Skeletal muscle satellite cell (primary cell): ENCODE results near the gene CMTM6.
"Not testable (repeated sequence)": the region's sequence is repeated elsewhere in the genome, so short reads cannot be mapped to it uniquely, and the experiment has no call there.

Experiments
- H3K27me3 ChIP-seq: 2 replicates; pipeline ENCODE4 v1.7.0; 2013; ENCODE audit warnings: low read length; ENCODE audit not compliant: control insufficient read depth, insufficient read depth
- H3K36me3 ChIP-seq: 2 replicates; pipeline ENCODE4 v1.7.0; 2013; ENCODE audit warnings: mild to moderate bottlenecking, control low read depth, low read length; ENCODE audit not compliant: insufficient read depth
- H3K4me1 ChIP-seq: 2 replicates; pipeline ENCODE4 v1.7.0; 2013; ENCODE audit warnings: low read length; ENCODE audit not compliant: control insufficient read depth, insufficient read depth
- H3K4me2 ChIP-seq: 2 replicates; pipeline ENCODE4 v1.7.0; 2013; ENCODE audit warnings: mild to moderate bottlenecking, low read length
- H3K4me3 ChIP-seq: 2 replicates; pipeline ENCODE4 v1.7.0; 2013; ENCODE audit warnings: low read length
- H3K9ac ChIP-seq: 2 replicates; pipeline ENCODE4 v1.7.0; 2013; ENCODE audit warnings: mild to moderate bottlenecking, low read depth, low read length, moderate library complexity
- H3K9me3 ChIP-seq: replicated peaks from 2 replicates; pipeline ENCODE4 v1.7.0; 2013; ENCODE audit warnings: mild to moderate bottlenecking, control low read depth, low read length

CMTM6 gene

DNA sequence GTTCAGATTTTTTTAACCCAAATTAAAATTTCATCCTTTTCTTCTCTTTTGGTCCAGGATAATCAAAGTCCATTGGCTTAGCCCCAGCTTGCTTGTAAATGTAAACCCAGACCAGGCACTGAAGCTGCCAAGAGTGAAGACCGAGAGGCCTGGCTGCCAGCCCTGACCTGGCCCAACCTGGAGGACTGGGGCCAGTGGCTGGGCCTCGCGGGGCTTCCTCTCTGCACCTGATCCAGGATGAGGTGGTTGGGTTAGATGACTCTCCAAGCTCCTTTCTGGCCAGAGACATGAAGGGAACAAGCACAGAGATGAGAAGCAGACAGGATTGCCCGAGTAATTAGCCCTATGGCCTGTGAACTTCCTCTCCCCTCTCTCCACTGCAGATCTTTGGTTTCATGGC, 50.6 kb downstream of the CMTM6 start:
- H3K4me3 ChIP-seq: no peak overlapping the region
- no peak overlapping the region for H3K9ac ChIP-seq
- H3K4me1 ChIP-seq: peaks cover 9% of the 10 kb centered on the region
- H3K4me2 ChIP-seq: no peak overlapping the region
- no peaks in the 10 kb centered on the region for H3K27me3 ChIP-seq
- peaks cover 13% of the 10 kb centered on the region for H3K36me3 ChIP-seq
- no peaks in the 10 kb centered on the region for H3K9me3 ChIP-seq

DNA sequence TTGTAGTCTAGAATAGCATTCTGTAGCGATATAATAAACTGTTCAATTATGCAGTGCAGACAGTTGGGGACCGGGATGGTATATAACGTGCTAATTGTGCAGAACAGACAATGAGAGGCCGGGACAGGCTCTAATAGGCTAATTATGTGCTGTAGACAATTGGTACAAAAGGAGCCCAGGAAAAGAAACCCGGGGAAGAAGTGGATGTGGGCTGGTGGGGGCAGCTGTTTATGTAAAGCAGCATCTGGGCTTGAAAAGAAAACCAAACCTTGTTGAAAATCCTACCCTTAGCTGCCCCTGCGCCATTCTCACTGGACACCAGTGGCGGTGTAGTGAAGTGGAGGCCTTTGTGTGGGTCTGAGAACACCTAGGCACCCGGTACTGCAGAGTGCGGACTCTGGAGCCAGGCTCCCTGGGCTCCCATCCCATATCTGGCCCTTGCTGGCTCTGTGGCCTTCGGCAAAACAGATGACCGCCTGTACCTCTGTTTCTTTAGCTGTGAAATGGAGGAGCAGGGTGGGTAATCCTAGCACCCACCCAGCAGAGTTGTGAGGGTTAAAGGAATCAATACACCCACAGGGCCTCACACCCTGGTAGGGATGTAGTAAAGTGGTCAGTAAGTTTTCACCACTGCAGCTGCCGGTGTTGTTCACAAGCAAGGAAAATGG, 51.5 kb downstream of the CMTM6 start:
- H3K27me3 ChIP-seq: no peaks in the 10 kb centered on the region
- peaks cover 13% of the 10 kb centered on the region for H3K36me3 ChIP-seq

DNA sequence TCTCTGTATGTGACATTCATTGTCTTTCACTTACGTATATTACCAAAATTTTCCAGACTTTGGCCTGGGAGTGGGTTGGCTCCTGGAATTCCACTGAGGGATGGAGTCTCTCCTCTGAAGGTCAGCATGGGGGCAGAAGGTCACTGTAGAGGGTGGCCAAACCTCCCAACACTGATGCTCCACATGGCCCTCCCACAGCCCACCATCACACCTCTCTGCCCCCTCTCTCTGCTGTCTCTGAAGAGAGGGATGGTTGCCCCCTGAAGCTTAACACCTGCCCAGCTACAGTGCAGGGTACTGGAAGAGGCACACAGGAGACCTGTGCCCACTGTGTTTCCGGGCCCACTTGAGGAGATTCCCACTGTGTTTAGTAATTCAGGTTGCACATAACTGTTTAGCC, 52.2 kb downstream of the CMTM6 start:
- H3K27me3 ChIP-seq: no peaks in the 10 kb centered on the region
- no peak overlapping the region for H3K9ac ChIP-seq
- peaks cover 9% of the 10 kb centered on the region for H3K4me1 ChIP-seq
- H3K36me3 ChIP-seq: peaks cover 13% of the 10 kb centered on the region
- H3K4me3 ChIP-seq: no peak overlapping the region
- no peak overlapping the region for H3K4me2 ChIP-seq
- no peaks in the 10 kb centered on the region for H3K9me3 ChIP-seq

More for the DNA sequence above, 51.5 kb downstream of the CMTM6 start:
- Histone ChIP-seq H3K4me3 (no peak overlapping the region), H3K4me2 (no peak overlapping the region), H3K9me3 (no peaks in the 10 kb centered on the region), H3K9ac (no peak overlapping the region), H3K4me1 (peaks cover 9% of the 10 kb centered on the region)

DNA sequence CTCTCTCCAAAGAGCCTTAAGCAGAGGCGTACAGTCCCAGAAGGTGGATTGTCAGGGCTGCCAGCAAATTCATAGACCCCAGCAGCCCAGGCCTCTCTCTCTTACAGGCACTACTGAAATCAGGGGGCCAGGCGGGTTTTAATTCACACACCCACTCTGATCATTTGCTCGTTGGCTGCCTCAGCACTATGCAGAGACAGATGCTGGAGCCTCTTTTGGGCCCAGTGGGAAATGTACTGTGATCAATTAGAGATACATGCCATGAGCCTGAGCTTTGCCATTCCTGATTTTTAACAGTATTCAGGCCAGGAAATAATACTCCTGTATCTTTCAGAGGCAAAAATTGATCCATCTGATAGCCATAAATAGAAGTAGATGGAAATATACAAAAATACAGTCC, 53.0 kb downstream of the CMTM6 start:
- Histone ChIP-seq H3K9ac (no peak overlapping the region), H3K36me3 (peaks cover 10% of the 10 kb centered on the region), H3K4me3 (no peak overlapping the region), H3K27me3 (no peaks in the 10 kb centered on the region), H3K9me3 (no peaks in the 10 kb centered on the region), H3K4me2 (no peak overlapping the region), H3K4me1 (peaks cover 9% of the 10 kb centered on the region)

DNA sequence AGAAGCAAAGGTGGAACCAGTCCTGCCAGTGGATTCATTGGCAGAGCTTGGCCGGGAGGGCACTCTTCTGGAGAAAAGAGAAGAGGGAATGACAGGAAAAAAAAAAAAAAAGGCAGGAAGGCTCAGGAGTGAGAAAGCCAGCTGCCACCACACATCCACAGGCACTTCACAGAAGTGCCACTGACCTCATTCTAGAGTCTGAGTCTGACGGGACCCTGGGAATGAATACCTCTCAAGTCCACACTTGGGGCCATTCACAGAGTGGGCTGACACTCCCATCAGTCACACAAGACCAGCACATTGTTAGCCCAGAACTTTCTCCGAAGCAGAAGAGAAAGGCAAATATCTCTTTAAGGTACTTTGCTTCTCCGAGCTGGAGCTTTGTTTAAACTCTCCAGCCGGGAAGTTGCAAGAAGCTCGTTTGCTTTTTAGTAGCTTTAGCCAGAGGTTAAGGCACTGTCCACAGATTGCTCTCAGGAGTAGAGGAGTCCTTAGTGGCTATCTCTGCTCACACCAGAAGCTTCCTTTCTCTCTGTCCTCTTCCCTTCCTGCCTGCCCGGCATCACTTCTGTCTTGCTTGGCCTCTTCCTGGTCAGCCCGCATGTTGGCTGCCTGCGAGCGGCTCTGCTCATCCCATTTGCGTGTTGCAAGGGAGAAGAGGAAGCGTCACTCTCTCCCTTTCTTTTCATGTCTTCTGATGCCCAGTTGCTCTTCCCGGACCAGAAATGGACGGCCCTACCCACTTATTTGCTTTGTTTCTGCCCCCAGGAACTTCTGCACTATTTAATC, 53.8 kb downstream of the CMTM6 start:
- Histone ChIP-seq H3K9ac (no peak overlapping the region), H3K4me1 (peaks cover 9% of the 10 kb centered on the region), H3K27me3 (no peaks in the 10 kb centered on the region), H3K4me2 (no peak overlapping the region), H3K36me3 (peaks cover 4% of the 10 kb centered on the region), H3K4me3 (no peak overlapping the region), H3K9me3 (no peaks in the 10 kb centered on the region)

- Histone ChIP-seq H3K9ac (no peak overlapping the region), H3K36me3 (peaks cover 4% of the 10 kb centered on the region), H3K4me1 (peaks cover 9% of the 10 kb centered on the region), H3K9me3 (no peaks in the 10 kb centered on the region), H3K4me3 (no peak overlapping the region), H3K4me2 (no peak overlapping the region), H3K27me3 (no peaks in the 10 kb centered on the region)
These were observed 54.7 kb downstream of the CMTM6 start for GRCh38 chr3:32447865-32448400.

DNA sequence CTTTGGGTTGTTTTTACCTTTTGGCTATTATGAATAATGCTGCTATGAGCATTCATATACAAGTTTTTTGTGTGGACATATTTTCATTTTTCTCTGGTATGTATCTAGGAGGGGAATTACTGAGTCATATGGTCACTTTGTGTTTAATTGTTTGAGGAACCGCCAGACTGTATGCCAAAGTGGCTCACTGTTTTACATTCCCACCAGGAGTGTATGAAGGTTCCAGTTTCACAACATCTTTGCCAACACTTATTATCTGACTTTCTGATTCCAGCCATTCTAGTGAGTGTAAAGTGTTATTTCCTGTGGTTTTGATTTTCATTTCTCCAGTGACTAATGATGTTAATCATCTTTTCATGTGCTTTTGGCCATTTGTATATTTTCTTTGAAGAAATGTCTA, 59.2 kb downstream of the CMTM6 start:
- peaks cover 13% of the 10 kb centered on the region for H3K4me1 ChIP-seq
- no peak overlapping the region for H3K4me2 ChIP-seq
- no peaks in the 10 kb centered on the region for H3K36me3 ChIP-seq
- H3K27me3 ChIP-seq: no peaks in the 10 kb centered on the region
- H3K4me3 ChIP-seq: no peak overlapping the region
- no peak overlapping the region for H3K9ac ChIP-seq
- no peaks in the 10 kb centered on the region for H3K9me3 ChIP-seq

GRCh38 chr3:32442766-32443165, 59.9 kb downstream of the CMTM6 start:
- Histone ChIP-seq H3K4me1 (peaks cover 13% of the 10 kb centered on the region), H3K27me3 (no peaks in the 10 kb centered on the region), H3K9me3 (no peaks in the 10 kb centered on the region), H3K4me3 (no peak overlapping the region), H3K4me2 (no peak overlapping the region), H3K9ac (no peak overlapping the region), H3K36me3 (no peaks in the 10 kb centered on the region)

DNA sequence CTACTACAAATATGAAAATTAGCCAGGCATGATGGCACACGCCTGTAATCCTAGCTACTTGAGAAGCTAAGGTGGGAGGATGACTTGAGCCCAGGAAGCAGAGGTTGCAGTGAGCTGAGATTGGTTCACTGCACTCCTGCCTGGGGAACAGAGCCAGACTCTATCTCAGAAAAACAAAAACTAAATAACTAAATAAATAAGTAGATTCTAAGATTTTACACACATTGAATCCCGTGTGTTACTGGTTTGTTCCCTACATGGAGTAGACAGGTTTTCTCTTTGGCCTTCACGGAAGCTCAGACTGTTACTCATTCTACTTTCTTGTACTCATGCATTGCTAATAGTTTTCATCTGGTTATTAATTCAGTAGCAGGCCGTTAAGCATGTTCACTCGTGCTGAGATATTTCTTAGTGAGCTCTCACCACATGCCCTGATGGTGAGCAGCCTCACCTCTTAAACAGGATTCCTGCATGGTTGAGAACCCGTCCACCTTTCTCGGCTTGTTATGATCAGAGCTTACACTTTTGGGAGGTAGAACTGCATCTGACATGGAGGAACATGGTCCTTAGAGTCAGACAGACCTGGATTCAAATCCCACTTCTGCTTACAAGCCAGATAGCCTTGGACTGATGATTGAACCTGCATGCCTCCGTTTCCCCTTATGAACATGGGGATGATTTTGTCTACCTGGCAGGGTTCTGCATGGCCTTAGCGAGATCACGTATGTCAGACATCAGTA, 61.9 kb downstream of the CMTM6 start:
- Histone ChIP-seq H3K36me3 (no peaks in the 10 kb centered on the region), H3K9me3 (no peaks in the 10 kb centered on the region), H3K27me3 (no peaks in the 10 kb centered on the region), H3K4me1 (peaks cover 13% of the 10 kb centered on the region), H3K4me3 (no peak overlapping the region), H3K4me2 (no peak overlapping the region), H3K9ac (no peak overlapping the region)

DNA sequence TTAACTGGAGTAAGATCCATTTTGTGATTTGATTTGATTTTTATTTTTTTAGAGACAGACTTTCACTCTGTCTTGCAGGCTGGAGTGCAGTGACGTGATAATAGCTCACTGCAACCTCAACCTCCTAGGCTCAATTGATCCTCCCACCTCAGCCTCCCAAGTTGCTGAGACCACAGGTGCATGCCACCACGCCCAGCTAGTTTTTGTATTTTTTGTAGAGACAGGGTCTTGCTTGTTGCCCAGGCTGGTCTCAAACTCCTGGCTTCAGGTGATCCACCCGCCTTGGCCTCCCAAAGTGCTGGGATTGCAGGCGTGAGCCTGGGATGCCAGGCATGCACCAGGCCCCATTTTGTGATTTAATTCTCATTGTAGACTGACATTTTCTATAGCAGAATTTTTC, 63.2 kb downstream of the CMTM6 start:
- not testable (repeated sequence) for H3K36me3 ChIP-seq, H3K27me3 ChIP-seq, H3K4me2 ChIP-seq, H3K9ac ChIP-seq, H3K4me3 ChIP-seq, H3K9me3 ChIP-seq
- peaks cover 13% of the 10 kb centered on the region for H3K4me1 ChIP-seq

DNA sequence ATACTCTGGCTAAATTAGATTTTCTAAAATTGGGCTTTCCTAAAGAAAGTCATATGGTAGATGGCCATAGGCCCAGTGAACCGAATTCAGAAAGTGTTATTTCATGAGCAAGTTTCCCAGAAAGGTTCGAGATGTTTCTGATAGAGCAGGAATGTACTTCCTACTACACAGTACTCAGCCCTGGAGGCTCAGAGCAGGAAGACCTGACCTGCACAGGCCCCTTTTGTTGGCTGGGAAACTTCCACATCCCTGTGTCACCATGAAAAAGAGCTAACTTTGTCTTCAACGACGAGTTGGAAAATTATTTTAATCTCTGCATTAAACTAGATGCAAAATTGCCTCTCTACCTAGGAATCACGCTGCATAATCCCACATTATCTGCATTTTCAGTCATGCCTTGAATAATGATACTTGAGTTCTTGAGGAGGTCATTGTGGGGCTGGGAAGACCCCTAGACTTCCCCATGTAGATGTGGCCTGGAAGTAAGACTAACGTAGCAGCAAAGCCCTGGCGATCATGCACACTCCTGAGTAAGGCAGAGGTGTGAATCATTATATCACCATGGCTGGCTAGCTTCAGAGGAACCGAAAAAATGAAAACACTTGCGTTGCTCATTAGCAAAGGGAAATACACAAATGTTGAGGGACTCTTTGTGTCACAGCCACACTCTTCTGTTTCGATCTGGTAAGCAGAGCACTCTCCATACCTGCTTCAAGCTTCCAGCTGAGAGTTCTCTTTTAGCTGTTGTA, 63.9 kb downstream of the CMTM6 start:
- no peaks in the 10 kb centered on the region for H3K9me3 ChIP-seq
- H3K27me3 ChIP-seq: no peaks in the 10 kb centered on the region
- H3K4me1 ChIP-seq: peaks cover 13% of the 10 kb centered on the region
- no peak overlapping the region for H3K9ac ChIP-seq
- H3K36me3 ChIP-seq: no peaks in the 10 kb centered on the region
- H3K4me3 ChIP-seq: no peak overlapping the region
- H3K4me2 ChIP-seq: no peak overlapping the region
